ENCODE measurements around the gene TEX44. TPM values are rescaled to one million over a fixed set of nuclear protein-coding genes. Genes with fewer than 3 reads are reported as not detected.

TEX44 gene
- total RNA-seq, 1 donor from 2014 or later = not detected

DNA sequence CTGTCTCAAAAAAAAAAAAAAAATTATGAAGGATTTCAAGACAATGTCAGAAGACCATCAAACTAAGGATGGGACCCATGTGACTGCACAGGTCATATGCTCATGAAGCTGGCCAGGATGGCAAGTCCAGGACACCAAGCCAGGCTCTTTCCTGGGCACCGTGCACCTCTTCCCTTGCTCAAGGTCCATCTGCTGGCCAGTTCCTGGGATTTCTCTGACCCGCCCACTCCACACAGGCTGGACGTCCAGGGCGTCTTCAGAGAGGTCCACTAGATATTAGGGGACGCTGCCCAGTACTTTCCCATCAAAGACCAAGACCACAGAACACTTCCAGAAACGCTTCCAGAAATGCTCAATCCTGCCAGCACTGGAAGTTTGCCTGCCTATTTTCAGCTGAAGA is 14.3 kb downstream of the TEX44 start:
- TF ChIP-seq, protein P1, sequence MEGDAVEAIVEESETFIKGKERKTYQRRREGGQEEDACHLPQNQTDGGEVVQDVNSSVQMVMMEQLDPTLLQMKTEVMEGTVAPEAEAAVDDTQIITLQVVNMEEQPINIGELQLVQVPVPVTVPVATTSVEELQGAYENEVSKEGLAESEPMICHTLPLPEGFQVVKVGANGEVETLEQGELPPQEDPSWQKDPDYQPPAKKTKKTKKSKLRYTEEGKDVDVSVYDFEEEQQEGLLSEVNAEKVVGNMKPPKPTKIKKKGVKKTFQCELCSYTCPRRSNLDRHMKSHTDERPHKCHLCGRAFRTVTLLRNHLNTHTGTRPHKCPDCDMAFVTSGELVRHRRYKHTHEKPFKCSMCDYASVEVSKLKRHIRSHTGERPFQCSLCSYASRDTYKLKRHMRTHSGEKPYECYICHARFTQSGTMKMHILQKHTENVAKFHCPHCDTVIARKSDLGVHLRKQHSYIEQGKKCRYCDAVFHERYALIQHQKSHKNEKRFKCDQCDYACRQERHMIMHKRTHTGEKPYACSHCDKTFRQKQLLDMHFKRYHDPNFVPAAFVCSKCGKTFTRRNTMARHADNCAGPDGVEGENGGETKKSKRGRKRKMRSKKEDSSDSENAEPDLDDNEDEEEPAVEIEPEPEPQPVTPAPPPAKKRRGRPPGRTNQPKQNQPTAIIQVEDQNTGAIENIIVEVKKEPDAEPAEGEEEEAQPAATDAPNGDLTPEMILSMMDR (IDR thresholded peaks at IDR 0.05; ENCODE audit: insufficient read depth, low read length, severe bottlenecking) = no peak
- Histone ChIP-seq H3K36me3 (ENCODE audit: control insufficient read depth, insufficient read depth, low read length) (no peaks in the 10 kb centered on the region), H3K4me3 (ENCODE audit: low read depth, low read length) (no peak overlapping the region), H3K27me3 (ENCODE audit: control insufficient read depth, insufficient read depth, low read length) (no peaks in the 10 kb centered on the region)
- FAIRE-seq (no peak), DNase-seq (ENCODE audit: low read depth) (no peak)

DNA sequence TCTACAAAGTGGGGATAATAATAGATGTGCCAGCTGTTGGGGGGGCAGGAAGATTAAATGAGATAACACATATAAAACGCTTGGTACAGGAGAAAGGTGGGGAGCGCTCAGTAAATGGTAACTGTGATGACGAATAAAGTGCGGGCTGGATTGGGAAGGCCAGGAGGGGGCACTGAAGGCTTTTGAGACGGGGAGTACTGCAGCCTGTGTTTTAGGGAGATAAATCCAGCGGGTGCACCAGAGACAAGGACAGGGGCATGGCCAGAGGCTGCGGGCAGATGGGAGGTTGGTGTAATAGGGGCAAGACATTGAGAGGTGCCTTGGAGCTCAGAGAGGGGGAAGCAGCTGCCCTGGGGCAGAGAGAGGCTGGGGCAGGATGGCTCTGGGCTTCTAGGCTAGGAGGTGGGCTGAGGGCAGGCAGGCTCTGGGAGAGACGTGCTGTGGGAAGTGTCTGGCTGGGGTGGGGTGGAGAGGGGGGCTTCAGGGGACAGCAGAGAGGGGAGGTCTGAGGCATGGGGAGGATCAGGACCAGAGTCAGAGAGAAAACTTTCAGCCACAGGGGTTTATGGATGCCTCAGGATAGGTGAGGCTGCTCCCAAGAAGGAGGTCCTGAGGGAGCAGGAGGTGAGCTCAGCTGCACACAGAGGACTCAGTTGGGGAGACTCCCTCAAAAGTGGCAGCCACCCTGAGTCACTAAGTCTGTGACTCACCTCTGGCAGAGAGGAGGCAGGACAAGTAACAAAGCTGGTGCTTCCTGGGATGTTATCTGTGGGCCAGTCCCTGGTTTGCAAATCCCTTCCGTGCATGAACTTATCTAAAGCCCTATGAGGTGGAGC is 18.8 kb downstream of the TEX44 start:
- no peak overlapping the region for H3K4me3 ChIP-seq (ENCODE audit: low read depth, low read length)
- H3K36me3 ChIP-seq (ENCODE audit: control insufficient read depth, insufficient read depth, low read length) = no peaks in the 10 kb centered on the region
- TF ChIP-seq, protein P1 (IDR thresholded peaks at IDR 0.05; ENCODE audit: insufficient read depth, low read length, severe bottlenecking) = no peak
- H3K27me3 ChIP-seq (ENCODE audit: control insufficient read depth, insufficient read depth, low read length) = no peaks in the 10 kb centered on the region
- FAIRE-seq (no peak), DNase-seq (ENCODE audit: low read depth) (peak; percentile 94)

DNA sequence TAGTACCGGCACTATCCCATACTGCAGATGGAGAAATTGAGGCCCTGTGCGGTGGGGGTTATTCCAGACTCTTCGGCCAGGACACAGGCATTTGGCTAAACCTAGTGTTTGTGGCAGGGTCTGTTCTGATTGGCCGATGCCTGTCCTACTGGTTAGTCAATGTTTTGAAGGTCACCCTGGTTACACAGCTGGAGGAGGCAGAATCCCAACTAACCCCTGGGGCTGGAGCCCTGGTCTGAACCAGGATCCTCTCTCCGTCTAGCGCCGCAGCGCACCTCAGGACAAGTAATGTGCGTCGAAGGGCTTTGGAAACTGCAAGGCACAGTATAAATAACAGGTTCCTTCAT is 19.4 kb downstream of the TEX44 start:
- DNase-seq (ENCODE audit: low read depth) (no peak), FAIRE-seq (no peak)
- H3K36me3 ChIP-seq (ENCODE audit: control insufficient read depth, insufficient read depth, low read length) = no peaks in the 10 kb centered on the region
- TF ChIP-seq, protein P1 (IDR thresholded peaks at IDR 0.05; ENCODE audit: insufficient read depth, low read length, severe bottlenecking) = no peak
- no peaks in the 10 kb centered on the region for H3K27me3 ChIP-seq (ENCODE audit: control insufficient read depth, insufficient read depth, low read length)
- H3K4me3 ChIP-seq (ENCODE audit: low read depth, low read length) = no peak overlapping the region

GRCh38 chr2:231612456-231613330 is 20.0 kb downstream of the TEX44 start:
- DNase-seq (ENCODE audit: low read depth) (peak; percentile 94), FAIRE-seq (no peak)
- Histone ChIP-seq H3K27me3 (ENCODE audit: control insufficient read depth, insufficient read depth, low read length) (no peaks in the 10 kb centered on the region), H3K36me3 (ENCODE audit: control insufficient read depth, insufficient read depth, low read length) (no peaks in the 10 kb centered on the region), H3K4me3 (ENCODE audit: low read depth, low read length) (no peak overlapping the region)
- TF ChIP-seq, protein P1 (IDR thresholded peaks at IDR 0.05; ENCODE audit: insufficient read depth, low read length, severe bottlenecking) = peak; percentile 95

- FAIRE-seq = no peak
- Histone ChIP-seq H3K27me3 (ENCODE audit: control insufficient read depth, insufficient read depth, low read length) (no peaks in the 10 kb centered on the region), H3K4me3 (ENCODE audit: low read depth, low read length) (no peak overlapping the region), H3K36me3 (ENCODE audit: control insufficient read depth, insufficient read depth, low read length) (no peaks in the 10 kb centered on the region)
- peak; percentile 21 for DNase-seq (ENCODE audit: low read depth)
- TF ChIP-seq, protein P1 (IDR thresholded peaks at IDR 0.05; ENCODE audit: insufficient read depth, low read length, severe bottlenecking) = no peak
These were observed 20.6 kb downstream of the TEX44 start for GRCh38 chr2:231613331-231613662.
